Esophagus squamous epithelium (tissue), 5 donors: ENCODE measurements around the gene VPS37D. TPM values are rescaled to one million over a fixed set of nuclear protein-coding genes. Genes with fewer than 3 reads are reported as not detected.
A peak's percentile ranks its signal among the peaks of the same experiment; 100 is the strongest.

ENCODE experiments used
- DNase-seq: peaks from one replicate; lab custom pipeline; 2025; lab: John Stamatoyannopoulos, UW
- H3K27ac ChIP-seq, 4 donors: fragments of 200-600 bp; sonication (generic); one replicate each; pipeline ENCODE4 v1.5.1; 2016 to 2019; ENCODE audit warnings: mild to moderate bottlenecking in 1 of 4
- H3K27me3 ChIP-seq, 4 donors: fragments of 200-600 bp; sonication (generic); 1 replicate in 3 of 4; 2 replicates in 1 of 4; pipeline versions ENCODE4 v1.5.1 to v1.6.0; 2017 to 2021; ENCODE audit warnings: antibody characterized with exemption in 1 of 4
- H3K36me3 ChIP-seq, 3 donors: fragments of 200-600 bp; sonication (generic); one replicate each; pipeline ENCODE4 v1.5.1; 2016 to 2019
- H3K4me1 ChIP-seq, 3 donors: fragments of 200-600 bp; sonication (generic); one replicate each; pipeline ENCODE4 v1.5.1; 2017 to 2019
- H3K4me3 ChIP-seq, 4 donors: fragments of 200-600 bp; sonication (generic); 1 replicate in 3 of 4; 2 replicates in 1 of 4; pipeline ENCODE4 v1.5.1; 2016 to 2019; ENCODE audit warnings: mild to moderate bottlenecking in 2 of 4, moderate library complexity in 1 of 4
- H3K9me3 ChIP-seq, 3 donors: fragments of 200-600 bp; sonication (generic); one replicate each; pipeline ENCODE4 v1.5.1; 2016 to 2019
- POLR2A ChIP-seq, 4 donors: fragments of 450-650 bp; IDR thresholded peaks; one replicate each; pipeline ENCODE4 v1.6.1; 2017; ENCODE audit warnings: antibody characterized with exemption in 4 of 4, mild to moderate bottlenecking in 4 of 4, moderate library complexity in 3 of 4
- WGBS, 2 donors: methylation state at CpG; one replicate each; pipeline ENCODE4 v1.1.5; 2018; 5-methylcytosine and 5-hydroxymethylcytosine counted together
- intact Hi-C: fragments of 100-400 bp; cut with DNase I; formaldehyde crosslinking; loops from one replicate; pipeline ENCODE4 v1.15.0; 2022
- total RNA-seq, 4 donors: library from RNA; depleted of rRNA; stranded (reverse); fragments of >200 nt; gene quantifications; one replicate each; pipeline ENCODE4 v1.1.0, GENCODE V29; 2016
- TF ChIP-seq, protein P1 (sequence below), 6 experiments: fragments of 450-650 bp in 4 of 6; fragments of 200-600 bp in 2 of 6; sonication (generic) in 2 of 6; IDR thresholded peaks; one replicate each; pipeline ENCODE4 v1.5.1; 2016 to 2019; ENCODE audit warnings: antibody characterized with exemption in 6 of 6, mild to moderate bottlenecking in 4 of 6, moderate library complexity in 4 of 6
- donor health status: DM: yes; HTN: yes; CAD: no.

VPS37D gene
- total RNA-seq, 4 donors from 2014 or later: 0.97 to 1.3 TPM; not detected in 2

DNA sequence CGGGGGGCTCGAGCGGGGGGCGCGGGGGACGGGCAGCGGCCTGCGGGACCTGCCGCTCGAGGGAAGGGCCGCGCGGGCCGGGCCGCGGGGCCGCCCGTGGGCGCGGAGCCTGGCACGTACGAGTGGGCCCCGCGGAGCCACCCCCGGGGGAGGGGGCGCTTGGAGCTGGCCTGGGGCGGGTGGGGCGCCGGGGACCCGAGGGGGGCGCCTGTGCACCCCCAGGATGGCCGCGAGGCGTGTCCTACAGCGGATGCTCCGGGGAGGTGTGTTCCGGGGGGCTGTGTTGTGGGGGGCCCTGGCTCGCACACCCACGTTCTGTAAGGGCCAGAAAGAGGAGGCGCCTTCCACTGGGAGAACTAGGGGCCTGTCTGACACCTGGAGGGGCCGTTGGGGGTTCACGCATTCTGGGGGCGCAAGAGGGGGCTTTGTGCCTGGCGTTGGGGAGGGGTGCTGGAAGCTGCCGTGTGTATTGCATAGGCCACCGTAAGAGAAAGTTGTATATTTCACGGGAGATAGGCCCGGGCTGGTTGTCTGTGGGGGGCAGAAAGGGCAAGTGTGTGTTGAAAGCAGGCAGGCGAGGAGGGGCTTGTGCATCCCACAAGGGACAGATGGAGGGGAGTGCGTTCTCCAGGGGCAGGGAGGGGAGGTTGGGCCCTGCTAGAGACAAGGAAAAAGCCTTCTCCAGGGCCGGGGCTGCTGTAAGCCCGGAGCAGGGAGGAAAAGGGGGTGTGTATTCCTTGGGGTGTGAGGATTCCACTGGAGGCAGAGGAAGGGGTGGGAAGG is 663 bp downstream of the VPS37D start:
- peaks cover 0 to 5% (median 0%) of the 10 kb centered on the region in 3 donors for H3K9me3 ChIP-seq
- H3K4me1 ChIP-seq: peaks cover 7 to 22% (median 8%) of the 10 kb centered on the region in 3 donors
- TF ChIP-seq, protein P1, sequence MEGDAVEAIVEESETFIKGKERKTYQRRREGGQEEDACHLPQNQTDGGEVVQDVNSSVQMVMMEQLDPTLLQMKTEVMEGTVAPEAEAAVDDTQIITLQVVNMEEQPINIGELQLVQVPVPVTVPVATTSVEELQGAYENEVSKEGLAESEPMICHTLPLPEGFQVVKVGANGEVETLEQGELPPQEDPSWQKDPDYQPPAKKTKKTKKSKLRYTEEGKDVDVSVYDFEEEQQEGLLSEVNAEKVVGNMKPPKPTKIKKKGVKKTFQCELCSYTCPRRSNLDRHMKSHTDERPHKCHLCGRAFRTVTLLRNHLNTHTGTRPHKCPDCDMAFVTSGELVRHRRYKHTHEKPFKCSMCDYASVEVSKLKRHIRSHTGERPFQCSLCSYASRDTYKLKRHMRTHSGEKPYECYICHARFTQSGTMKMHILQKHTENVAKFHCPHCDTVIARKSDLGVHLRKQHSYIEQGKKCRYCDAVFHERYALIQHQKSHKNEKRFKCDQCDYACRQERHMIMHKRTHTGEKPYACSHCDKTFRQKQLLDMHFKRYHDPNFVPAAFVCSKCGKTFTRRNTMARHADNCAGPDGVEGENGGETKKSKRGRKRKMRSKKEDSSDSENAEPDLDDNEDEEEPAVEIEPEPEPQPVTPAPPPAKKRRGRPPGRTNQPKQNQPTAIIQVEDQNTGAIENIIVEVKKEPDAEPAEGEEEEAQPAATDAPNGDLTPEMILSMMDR (IDR thresholded peaks at IDR 0.05): no peak
- no peak for TF ChIP-seq POLR2A (IDR thresholded peaks at IDR 0.05)
- peaks cover 0 to 53% (median 0%) of the 10 kb centered on the region in 4 donors for H3K27me3 ChIP-seq
- no peak for DNase-seq
- peak overlapping the region; percentile 29 to 80 (median 60) for H3K4me3 ChIP-seq
- intact Hi-C loops: loop anchor here (5.0 kb wide), 1 partner anchor 61 kb away; no protein-coding TSS in a partner anchor
- H3K27ac ChIP-seq: peak overlapping the region in 3 of 4 donors; percentile 32 to 57 (median 43)
- no peaks in the 10 kb centered on the region for H3K36me3 ChIP-seq
- 6 to 8% methylated on average over 7 to 15 of the region's 52 CpGs for WGBS, 2 donors

DNA sequence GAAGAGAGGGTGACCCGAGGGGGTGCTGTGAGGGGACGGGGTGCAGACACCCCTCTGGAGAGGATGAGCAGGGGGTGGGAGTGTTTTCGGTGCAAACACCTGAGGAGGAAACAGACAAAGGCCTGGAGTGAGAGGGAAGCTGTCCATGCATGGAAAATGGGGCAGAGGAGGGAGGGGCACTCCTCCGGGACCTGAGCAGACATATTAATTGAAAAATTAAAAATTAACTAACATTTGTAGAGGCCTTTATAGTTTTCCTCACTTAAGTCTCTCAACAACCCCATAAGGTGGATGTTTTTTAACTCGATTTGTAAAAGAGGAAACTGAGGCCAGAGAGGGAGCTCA is 1.2 kb downstream of the VPS37D start:
- TF ChIP-seq POLR2A (IDR thresholded peaks at IDR 0.05): no peak
- TF ChIP-seq, protein P1 (IDR thresholded peaks at IDR 0.05): no peak
- peak overlapping the region in 3 of 4 donors; percentile 51 to 80 (median 69) for H3K4me3 ChIP-seq
- no peaks in the 10 kb centered on the region for H3K36me3 ChIP-seq
- WGBS, 2 donors: 27% methylated on average over 5 of the region's 5 CpGs
- intact Hi-C loops: loop anchor here (5.0 kb wide), 1 partner anchor 62 kb away; no protein-coding TSS in a partner anchor
- peaks cover 7 to 22% (median 8%) of the 10 kb centered on the region in 3 donors for H3K4me1 ChIP-seq
- H3K27ac ChIP-seq: no peak overlapping the region
- no peaks in the 10 kb centered on the region for H3K9me3 ChIP-seq
- H3K27me3 ChIP-seq: peaks cover 0 to 47% (median 0%) of the 10 kb centered on the region in 4 donors
- DNase-seq: no peak

- H3K36me3 ChIP-seq: no peaks in the 10 kb centered on the region
- no peak overlapping the region for H3K4me3 ChIP-seq
- DNase-seq: no peak
- no peak for TF ChIP-seq POLR2A (IDR thresholded peaks at IDR 0.05)
- TF ChIP-seq, protein P1 (IDR thresholded peaks at IDR 0.05): no peak
- H3K27ac ChIP-seq: no peak overlapping the region
- intact Hi-C loops: loop anchor here (5.0 kb wide), 1 partner anchor 62 kb away; no protein-coding TSS in a partner anchor
- peaks cover 0 to 43% (median 0%) of the 10 kb centered on the region in 4 donors for H3K27me3 ChIP-seq
- H3K9me3 ChIP-seq: no peaks in the 10 kb centered on the region
- 79 to 100% methylated on average over 2 to 8 of the region's 19 CpGs for WGBS, 2 donors
- peaks cover 7 to 22% (median 8%) of the 10 kb centered on the region in 3 donors for H3K4me1 ChIP-seq
Measured at GRCh38 chr7:73669288-73669701, 1.7 kb downstream of the VPS37D start.

GRCh38 chr7:73669858-73670385 is 2.3 kb downstream of the VPS37D start:
- 87 to 91% methylated on average over 3 to 6 of the region's 12 CpGs for WGBS, 2 donors
- DNase-seq: no peak

More at GRCh38 chr7:73669858-73670385, 2.3 kb downstream of the VPS37D start:
- no peak for TF ChIP-seq POLR2A (IDR thresholded peaks at IDR 0.05)
- TF ChIP-seq, protein P1 (IDR thresholded peaks at IDR 0.05): no peak
- H3K27ac ChIP-seq: no peak overlapping the region
- H3K9me3 ChIP-seq: no peaks in the 10 kb centered on the region
- no peak overlapping the region for H3K4me3 ChIP-seq
- no peaks in the 10 kb centered on the region for H3K36me3 ChIP-seq
- peaks cover 7 to 22% (median 8%) of the 10 kb centered on the region in 3 donors for H3K4me1 ChIP-seq
- intact Hi-C loops: loop anchor here (5.0 to 10.0 kb wide), 2 partner anchors 55 to 63 kb away; no protein-coding TSS in a partner anchor
- peaks cover 0 to 37% (median 0%) of the 10 kb centered on the region in 4 donors for H3K27me3 ChIP-seq
